Endodermal cell (in vitro differentiated cells): ENCODE results near the gene NABP2. TPM values are rescaled to one million over a fixed set of nuclear protein-coding genes. Genes with fewer than 3 reads are reported as not detected.

ENCODE experiments used
- DNase-seq: peaks from one replicate; pipeline ENCODE4 v3.0.0-alpha.2; 2017
- H3K27ac ChIP-seq: 2 replicates; pipeline ENCODE4 v1.5.1; 2013; ENCODE audit warnings: mild to moderate bottlenecking, low read depth, low read length, moderate library complexity
- H3K27me3 ChIP-seq: 2 replicates; pipeline ENCODE4 v1.6.1; 2013; ENCODE audit warnings: mild to moderate bottlenecking, low read length, moderate library complexity; ENCODE audit not compliant: insufficient read depth, control insufficient read depth, poor library complexity, severe bottlenecking
- H3K36me3 ChIP-seq: 2 replicates; pipeline ENCODE4 v1.7.0; 2013; ENCODE audit warnings: mild to moderate bottlenecking, low read length, moderate library complexity; ENCODE audit not compliant: control insufficient read depth, insufficient read depth
- H3K4me1 ChIP-seq: one replicate; pipeline ENCODE4 v1.7.0; 2013; ENCODE audit warnings: low read length; ENCODE audit not compliant: control insufficient read depth, insufficient read depth
- H3K4me3 ChIP-seq: 2 replicates; pipeline ENCODE4 v1.5.1; 2013; ENCODE audit warnings: mild to moderate bottlenecking, low read length, moderate library complexity
- H3K9ac ChIP-seq: 2 replicates; pipeline ENCODE4 v1.6.1; 2013; ENCODE audit warnings: mild to moderate bottlenecking, low read length, moderate library complexity; ENCODE audit not compliant: poor library complexity, severe bottlenecking; ENCODE audit errors: extremely low read depth
- H3K9me3 ChIP-seq: 2 replicates; pipeline ENCODE4 v1.6.1; 2013; ENCODE audit warnings: mild to moderate bottlenecking, low read length, moderate library complexity; ENCODE audit not compliant: control insufficient read depth
- H3K27ac Mint-ChIP-seq: 2 replicates; pipeline ENCODE4 v1.8.0; 2020; ENCODE audit warnings: mixed read lengths
- H3K27me3 Mint-ChIP-seq: 2 replicates; pipeline ENCODE4 v1.8.0; 2021; ENCODE audit warnings: mild to moderate bottlenecking, mixed read lengths; ENCODE audit not compliant: insufficient read depth
- H3K36me3 Mint-ChIP-seq: 2 replicates; pipeline ENCODE4 v1.8.0; 2020; ENCODE audit warnings: low read depth, mixed read lengths
- H3K4me1 Mint-ChIP-seq: 2 replicates; pipeline ENCODE4 v1.8.0; 2020; ENCODE audit warnings: mixed read lengths
- H3K4me3 Mint-ChIP-seq: 2 replicates; pipeline ENCODE4 v1.8.0; 2020; ENCODE audit warnings: mild to moderate bottlenecking, moderate library complexity, mixed read lengths
- H3K9me3 Mint-ChIP-seq: 2 replicates; pipeline ENCODE4 v1.8.0; 2020; ENCODE audit warnings: mild to moderate bottlenecking, mixed read lengths
- CTCF ChIP-seq: fragments of 200-600 bp; sonication (generic); conservative IDR thresholded peaks from 2 replicates; pipeline ENCODE4 v1.5.0; 2021; ENCODE audit warnings: antibody characterized with exemption, mild to moderate bottlenecking
- WGBS, 2 experiments: methylation state at CpG; one replicate each; pipeline versions ENCODE4 v1.1.5 to v1.1.7; 2013; ENCODE audit warnings: missing lambda C conversion rate in 2 of 2, mixed read lengths in 1 of 2; ENCODE audit not compliant: insufficient coverage in 1 of 2, insufficient read length in 1 of 2; 5-methylcytosine and 5-hydroxymethylcytosine counted together
- total RNA-seq, 2 donors: library from RNA; stranded (reverse); fragmentation: NEBNext Ultra II Directional in 1 of 2; extraction: Animal tissue kit (Norgen Biotek cat#: 25700) in 1 of 2; gene quantifications; 2 replicates in 1 of 2; 3 replicates in 1 of 2; pipeline ENCODE4 v1.2.1, GENCODE V29; 2021

NABP2 gene
- total RNA-seq, 2 donors from 2014 or later: 27.0 to 35.1 TPM

- 82 to 88% methylated on average over 1 of the region's 1 CpG for WGBS, 2 experiments
- DNase-seq: no peak
- no peaks in the 10 kb centered on the region for H3K36me3 ChIP-seq
- Mint-ChIP-seq H3K9me3 (no peaks in the 10 kb centered on the region), H3K27me3 (no peaks in the 10 kb centered on the region), H3K27ac (no peak overlapping the region), H3K36me3 (peaks cover 7% of the 10 kb centered on the region), H3K4me3 (no peak overlapping the region), H3K4me1 (no peaks in the 10 kb centered on the region)
- H3K9me3 ChIP-seq: no peaks in the 10 kb centered on the region
- H3K4me3 ChIP-seq: no peak overlapping the region
- H3K27me3 ChIP-seq: no peaks in the 10 kb centered on the region
- no peak overlapping the region for H3K27ac ChIP-seq
- H3K4me1 ChIP-seq: no peaks in the 10 kb centered on the region
- no peak for TF ChIP-seq CTCF
- H3K9ac ChIP-seq: no peak overlapping the region
Observed at GRCh38 chr12:56198836-56199235, 25.3 kb upstream of the NABP2 start.

DNA sequence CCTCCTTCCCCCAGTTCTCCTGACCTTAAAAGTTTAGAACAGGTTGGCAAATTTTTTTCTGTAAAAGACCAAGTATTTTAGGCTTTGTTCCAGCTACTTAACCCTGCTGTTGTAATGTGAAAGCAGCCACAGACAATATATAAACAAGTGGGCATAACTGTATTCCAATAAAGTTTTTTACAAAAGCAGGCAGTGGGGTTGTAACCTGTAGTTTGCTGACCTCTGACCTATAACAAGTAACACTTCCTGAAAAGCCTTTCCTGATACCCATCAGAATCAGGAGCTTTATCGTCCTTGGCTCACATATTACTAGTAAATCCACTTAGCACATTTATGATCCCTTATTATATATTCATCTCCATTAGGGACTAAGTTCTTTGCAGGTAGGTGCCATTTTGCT is 21.8 kb upstream of the NABP2 start:
- peaks cover 31% of the 10 kb centered on the region for H3K36me3 ChIP-seq
- Mint-ChIP-seq H3K4me1 (peaks cover 9% of the 10 kb centered on the region), H3K4me3 (no peak overlapping the region), H3K9me3 (no peaks in the 10 kb centered on the region), H3K36me3 (peaks cover 22% of the 10 kb centered on the region), H3K27ac (no peak overlapping the region), H3K27me3 (no peaks in the 10 kb centered on the region)
- no peaks in the 10 kb centered on the region for H3K9me3 ChIP-seq
- H3K27me3 ChIP-seq: no peaks in the 10 kb centered on the region
- 93 to 100% methylated on average over 1 of the region's 1 CpG for WGBS, 2 experiments
- H3K4me1 ChIP-seq: peaks cover 5% of the 10 kb centered on the region
- TF ChIP-seq CTCF: no peak
- DNase-seq: no peak
- H3K9ac ChIP-seq: no peak overlapping the region
- no peak overlapping the region for H3K4me3 ChIP-seq
- H3K27ac ChIP-seq: no peak overlapping the region

- Mint-ChIP-seq H3K27ac (no peak overlapping the region), H3K36me3 (peaks cover 27% of the 10 kb centered on the region), H3K4me1 (peaks cover 9% of the 10 kb centered on the region), H3K27me3 (no peaks in the 10 kb centered on the region), H3K4me3 (no peak overlapping the region), H3K9me3 (no peaks in the 10 kb centered on the region)
- Histone ChIP-seq H3K4me1 (peaks cover 5% of the 10 kb centered on the region), H3K4me3 (no peak overlapping the region), H3K36me3 (peaks cover 36% of the 10 kb centered on the region), H3K27ac (no peak overlapping the region), H3K9me3 (no peaks in the 10 kb centered on the region), H3K27me3 (no peaks in the 10 kb centered on the region), H3K9ac (no peak overlapping the region)
- DNase-seq: no peak
- TF ChIP-seq CTCF: no peak
- 86% methylated on average over 2 of the region's 2 CpGs; no CpG with 5 or more reads in 1 of the 2 experiments for WGBS, 2 experiments
Observed at GRCh38 chr12:56202838-56203237, 21.3 kb upstream of the NABP2 start.
